ENCODE results near the gene POR.

GRCh38 chr7:75989500-75990388, 74.8 kb downstream of the POR start:
- TF ChIP-seq TAF1 (IDR thresholded peaks at IDR 0.05; ENCODE audit: low read depth), result no peak
- no peak for TF ChIP-seq CTCF (IDR thresholded peaks at IDR 0.05; ENCODE audit: poor library complexity, severe bottlenecking)
- TF ChIP-seq RAD21 (conservative IDR thresholded peaks at IDR 0.05), result no peak
- TF ChIP-seq MXI1 (conservative IDR thresholded peaks at IDR 0.05; ENCODE audit: poor library complexity, severe bottlenecking), result no peak

Data from neural cell (in vitro differentiated cells).